Ectodermal cell (in vitro differentiated cells): ENCODE data around the gene NUDCD3.
"Not testable (repeated sequence)": the region's sequence is repeated elsewhere in the genome, so short reads cannot be mapped to it uniquely, and the experiment has no call there.

Experiments
- H3K27ac ChIP-seq: 2 replicates; pipeline ENCODE4 v1.7.0; 2013; ENCODE audit warnings: mild to moderate bottlenecking, low read depth, low read length; ENCODE audit not compliant: insufficient read depth, poor library complexity, severe bottlenecking
- H3K27me3 ChIP-seq: 2 replicates; pipeline ENCODE4 v1.7.0; 2013; ENCODE audit warnings: mild to moderate bottlenecking, low read length; ENCODE audit not compliant: insufficient read depth, control insufficient read depth, poor library complexity, severe bottlenecking
- H3K36me3 ChIP-seq: one replicate; pipeline ENCODE4 v1.7.0; 2013; ENCODE audit warnings: low read length; ENCODE audit not compliant: control insufficient read depth, insufficient read depth
- H3K4me1 ChIP-seq: one replicate; pipeline ENCODE4 v1.7.0; 2013; ENCODE audit warnings: low read length; ENCODE audit not compliant: control insufficient read depth, insufficient read depth
- H3K4me3 ChIP-seq: 2 replicates; pipeline ENCODE4 v1.7.0; 2013; ENCODE audit warnings: low read depth, low read length, control low read depth; ENCODE audit not compliant: insufficient read depth
- H3K9me3 ChIP-seq: 2 replicates; pipeline ENCODE4 v1.7.0; 2013; ENCODE audit warnings: mild to moderate bottlenecking, low read length, moderate library complexity; ENCODE audit not compliant: control insufficient read depth
- WGBS, 2 experiments: methylation state at CpG; one replicate each; pipeline ENCODE4 v1.1.7; 2013; ENCODE audit warnings: missing lambda C conversion rate in 2 of 2; 5-methylcytosine and 5-hydroxymethylcytosine counted together

The NUDCD3 gene

GRCh38 chr7:44517175-44517574, 26.7 kb upstream of the NUDCD3 start:
- H3K27ac ChIP-seq: no peak overlapping the region
- 89 to 92% methylated on average over 8 of the region's 8 CpGs for WGBS, 2 experiments
- no peaks in the 10 kb centered on the region for H3K27me3 ChIP-seq
- no peaks in the 10 kb centered on the region for H3K4me1 ChIP-seq
- H3K36me3 ChIP-seq: no peaks in the 10 kb centered on the region
- H3K9me3 ChIP-seq: no peaks in the 10 kb centered on the region
- no peak overlapping the region for H3K4me3 ChIP-seq

GRCh38 chr7:44515590-44516268, 25.3 kb upstream of the NUDCD3 start:
- Histone ChIP-seq H3K27me3 (no peaks in the 10 kb centered on the region), H3K4me1 (no peaks in the 10 kb centered on the region), H3K4me3 (no peak overlapping the region), H3K9me3 (no peaks in the 10 kb centered on the region), H3K27ac (no peak overlapping the region), H3K36me3 (no peaks in the 10 kb centered on the region)
- WGBS, 2 experiments: 89 to 90% methylated on average over 10 of the region's 10 CpGs

- no peaks in the 10 kb centered on the region for H3K9me3 ChIP-seq
- no peaks in the 10 kb centered on the region for H3K27me3 ChIP-seq
- H3K27ac ChIP-seq: no peak overlapping the region
- no peaks in the 10 kb centered on the region for H3K36me3 ChIP-seq
- WGBS, 2 experiments: 91 to 92% methylated on average over 7 of the region's 7 CpGs
- no peaks in the 10 kb centered on the region for H3K4me1 ChIP-seq
- H3K4me3 ChIP-seq: no peak overlapping the region
These were observed 22.3 kb upstream of the NUDCD3 start for GRCh38 chr7:44512736-44513135.

- Histone ChIP-seq H3K9me3 (no peaks in the 10 kb centered on the region), H3K27ac (no peak overlapping the region), H3K36me3 (no peaks in the 10 kb centered on the region), H3K4me3 (no peak overlapping the region), H3K4me1 (no peaks in the 10 kb centered on the region), H3K27me3 (no peaks in the 10 kb centered on the region)
- WGBS, 2 experiments: 61 to 66% methylated on average over 4 of the region's 4 CpGs
These were observed 21.5 kb upstream of the NUDCD3 start for GRCh38 chr7:44511863-44512468.

- no CpG with 5 or more reads among the region's 1 CpG for WGBS, 2 experiments
- Histone ChIP-seq H3K4me1 (no peaks in the 10 kb centered on the region), H3K27ac (no peak overlapping the region), H3K27me3 (no peaks in the 10 kb centered on the region), H3K4me3 (no peak overlapping the region), H3K36me3 (no peaks in the 10 kb centered on the region), H3K9me3 (no peaks in the 10 kb centered on the region)
These were observed 20.8 kb upstream of the NUDCD3 start for GRCh38 chr7:44511236-44511635.

- 58 to 74% methylated on average over 2 of the region's 2 CpGs for WGBS, 2 experiments
- no peaks in the 10 kb centered on the region for H3K9me3 ChIP-seq
- H3K4me1 ChIP-seq: no peaks in the 10 kb centered on the region
- no peaks in the 10 kb centered on the region for H3K36me3 ChIP-seq
- no peak overlapping the region for H3K27ac ChIP-seq
- peaks cover 3% of the 10 kb centered on the region for H3K27me3 ChIP-seq
- no peak overlapping the region for H3K4me3 ChIP-seq
These were observed 18.0 kb upstream of the NUDCD3 start for GRCh38 chr7:44508328-44509030.

GRCh38 chr7:44506592-44507288, 16.3 kb upstream of the NUDCD3 start:
- 87 to 98% methylated on average over 3 of the region's 3 CpGs for WGBS, 2 experiments

GRCh38 chr7:44505595-44505994, 15.1 kb upstream of the NUDCD3 start:
- H3K27me3 ChIP-seq: peaks cover 3% of the 10 kb centered on the region
- H3K4me3 ChIP-seq: no peak overlapping the region
- H3K27ac ChIP-seq: no peak overlapping the region
- no peaks in the 10 kb centered on the region for H3K4me1 ChIP-seq
- no peaks in the 10 kb centered on the region for H3K9me3 ChIP-seq
- no peaks in the 10 kb centered on the region for H3K36me3 ChIP-seq
- WGBS, 2 experiments: 78 to 86% methylated on average over 3 of the region's 3 CpGs

More at GRCh38 chr7:44506592-44507288, 16.3 kb upstream of the NUDCD3 start:
- not testable (repeated sequence) for H3K4me1 ChIP-seq, H3K9me3 ChIP-seq, H3K36me3 ChIP-seq, H3K4me3 ChIP-seq, H3K27ac ChIP-seq, H3K27me3 ChIP-seq

GRCh38 chr7:44498230-44498954, 7.9 kb upstream of the NUDCD3 start:
- H3K4me3 ChIP-seq: no peak overlapping the region
- H3K27me3 ChIP-seq: no peaks in the 10 kb centered on the region
- no peaks in the 10 kb centered on the region for H3K9me3 ChIP-seq
- H3K27ac ChIP-seq: no peak overlapping the region
- no peaks in the 10 kb centered on the region for H3K36me3 ChIP-seq
- H3K4me1 ChIP-seq: no peaks in the 10 kb centered on the region
- 77 to 82% methylated on average over 4 of the region's 4 CpGs for WGBS, 2 experiments
